ENCODE data around the gene ATP11B.
A peak's percentile ranks its signal among the peaks of the same experiment; 100 is the strongest.

The ATP11B gene

GRCh38 chr3:182957226-182957625 lies 163.9 kb downstream of the ATP11B start:
- no peak for DNase-seq (ENCODE audit: low spot score)

- DNase-seq (ENCODE audit: low spot score) = no peak
Measured at GRCh38 chr3:182957676-182958266, 164.5 kb downstream of the ATP11B start.

- DNase-seq (ENCODE audit: low spot score) = no peak
Measured at GRCh38 chr3:182959474-182960350, 166.4 kb downstream of the ATP11B start.

GRCh38 chr3:182962166-182962565 lies 168.9 kb downstream of the ATP11B start:
- DNase-seq (ENCODE audit: low spot score) = no peak

GRCh38 chr3:182964179-182964578 lies 170.9 kb downstream of the ATP11B start:
- no peak for DNase-seq (ENCODE audit: low spot score)

GRCh38 chr3:182965861-182966366 lies 172.6 kb downstream of the ATP11B start:
- DNase-seq (ENCODE audit: low spot score) = no peak

GRCh38 chr3:182967218-182968204 lies 174.2 kb downstream of the ATP11B start:
- no peak for DNase-seq (ENCODE audit: low spot score)

GRCh38 chr3:182969277-182969676 lies 176.0 kb downstream of the ATP11B start:
- DNase-seq (ENCODE audit: low spot score) = peak; percentile 37

- DNase-seq (ENCODE audit: low spot score) = no peak
Measured at GRCh38 chr3:182969853-182970252, 176.5 kb downstream of the ATP11B start.

GRCh38 chr3:182970811-182971418 lies 177.6 kb downstream of the ATP11B start:
- no peak for DNase-seq (ENCODE audit: low spot score)
